DLD1 (cell line): ENCODE data around the gene SGPP2.
"Not testable (repeated sequence)": the region's sequence is repeated elsewhere in the genome, so short reads cannot be mapped to it uniquely, and the experiment has no call there.

Experiments
- in situ Hi-C: cut with HindIII; loops from 2 replicates; pipeline ENCODE4 v1.10.0; 2017; ENCODE audit warnings: low sequenced_read_pairs

The SGPP2 gene

DNA sequence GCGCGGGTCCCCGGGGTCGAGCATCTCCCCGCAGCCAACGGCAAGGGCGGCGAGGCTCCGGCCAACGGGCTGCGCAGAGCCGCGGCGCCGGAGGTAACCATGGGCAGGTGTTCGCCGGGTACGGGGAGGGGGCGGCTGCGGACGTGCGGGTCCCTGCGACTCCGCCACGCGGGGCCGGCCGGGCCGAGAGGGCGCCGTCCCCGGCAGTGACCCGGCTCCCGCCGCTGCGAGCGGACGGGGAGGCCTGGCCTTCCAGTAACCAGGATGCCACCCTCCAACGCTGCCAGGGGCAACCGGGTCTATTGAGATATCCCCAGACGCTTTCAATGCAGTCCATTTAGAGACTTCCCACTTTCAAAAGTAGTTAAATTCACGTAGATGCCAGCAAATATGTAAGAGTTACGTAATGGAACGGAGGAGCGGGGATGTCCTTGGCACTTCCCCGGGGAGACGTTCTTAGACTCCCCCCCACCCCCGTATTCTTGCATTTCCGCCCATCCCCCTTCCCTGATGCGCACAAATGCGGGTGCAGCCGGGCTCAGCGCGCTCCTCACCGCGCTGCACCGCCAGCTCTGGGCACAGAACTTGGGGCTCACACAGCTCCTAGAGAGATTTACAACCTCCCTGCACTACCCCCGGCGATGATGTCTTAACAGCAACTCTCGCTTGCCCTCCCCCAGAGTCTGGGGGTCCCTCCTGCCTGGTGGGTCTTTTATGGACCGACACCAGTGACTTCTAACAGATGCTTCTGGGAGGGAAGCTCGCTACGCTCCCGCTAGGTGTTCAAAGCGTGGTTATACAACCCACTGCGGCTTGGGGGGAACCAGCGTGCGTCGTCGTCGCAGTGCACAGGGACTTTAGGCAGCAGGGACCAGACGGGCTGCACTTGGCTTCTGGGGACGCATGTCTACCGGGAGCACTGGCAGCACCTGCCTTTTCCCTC is 657 bp downstream of the SGPP2 start:
- in situ Hi-C loops: no loop called here

DNA sequence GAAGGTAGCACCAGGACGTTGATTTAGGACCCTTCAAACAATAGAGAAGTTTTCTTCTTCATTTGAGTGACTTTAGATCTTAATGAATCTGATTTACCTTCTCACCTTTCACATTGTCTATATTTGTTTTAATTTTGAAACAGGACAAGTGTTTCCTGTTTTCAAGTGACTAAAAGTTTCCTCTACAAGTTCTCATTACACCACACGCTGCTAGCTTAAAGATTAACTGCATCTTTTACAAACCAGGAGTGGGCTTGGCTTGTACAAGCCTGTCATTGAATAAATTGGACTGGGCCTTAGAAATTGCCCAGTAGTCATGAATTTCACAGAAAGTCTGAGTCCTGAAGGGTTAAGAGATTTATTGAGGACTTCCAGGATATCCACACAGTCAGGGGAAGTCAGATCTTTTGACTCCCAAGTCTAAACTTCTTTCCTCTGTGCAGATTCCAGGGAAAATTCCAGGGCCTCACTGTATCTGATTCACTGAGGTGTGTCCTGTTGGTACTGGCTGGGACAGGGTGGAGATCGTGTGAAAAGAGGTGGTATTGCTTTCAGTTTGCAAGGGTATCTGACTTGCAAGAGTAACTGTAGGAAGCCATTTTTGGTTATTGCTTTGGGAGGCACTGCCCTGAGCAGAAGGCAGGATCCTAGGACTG is 3.4 kb downstream of the SGPP2 start:
- in situ Hi-C loops: no loop called here

DNA sequence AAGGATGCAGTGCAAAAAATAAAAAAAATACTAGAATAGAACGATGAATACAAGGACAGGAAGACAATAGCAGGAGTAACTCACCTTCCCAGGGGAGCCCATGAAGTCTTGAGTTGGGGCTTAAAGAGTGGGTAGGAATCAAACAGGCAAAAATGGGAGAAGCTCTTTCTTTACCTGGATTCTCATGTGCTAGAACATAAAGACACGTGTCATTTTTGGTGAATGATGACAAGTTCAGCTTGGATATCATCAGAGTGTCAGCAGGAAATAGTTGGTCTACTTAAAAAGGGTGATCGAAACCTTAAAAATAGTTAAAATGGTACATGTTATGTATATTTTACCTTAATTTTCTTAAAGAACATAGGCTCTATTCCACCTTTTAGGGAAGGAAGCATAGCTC is 5.7 kb downstream of the SGPP2 start:
- in situ Hi-C loops: no loop called here

DNA sequence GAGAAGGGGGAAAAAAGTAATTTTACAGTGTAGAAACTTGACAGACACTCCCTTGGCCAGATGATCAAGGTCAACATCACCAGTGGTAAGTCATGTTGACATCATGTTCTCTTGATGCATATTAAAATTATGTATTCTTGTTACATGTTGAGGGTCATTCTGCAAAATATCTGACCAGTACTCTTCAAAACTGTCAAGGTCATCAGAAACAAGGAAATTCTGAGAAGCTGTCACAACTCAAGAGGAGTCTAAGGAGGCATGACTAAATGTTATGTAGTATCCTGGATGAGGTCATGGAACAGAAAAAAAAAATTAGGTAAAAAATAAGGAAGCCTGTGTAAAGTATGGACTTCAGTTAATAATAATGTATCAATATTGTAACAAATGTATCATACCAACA is 6.3 kb downstream of the SGPP2 start:
- in situ Hi-C loops: no loop called here

DNA sequence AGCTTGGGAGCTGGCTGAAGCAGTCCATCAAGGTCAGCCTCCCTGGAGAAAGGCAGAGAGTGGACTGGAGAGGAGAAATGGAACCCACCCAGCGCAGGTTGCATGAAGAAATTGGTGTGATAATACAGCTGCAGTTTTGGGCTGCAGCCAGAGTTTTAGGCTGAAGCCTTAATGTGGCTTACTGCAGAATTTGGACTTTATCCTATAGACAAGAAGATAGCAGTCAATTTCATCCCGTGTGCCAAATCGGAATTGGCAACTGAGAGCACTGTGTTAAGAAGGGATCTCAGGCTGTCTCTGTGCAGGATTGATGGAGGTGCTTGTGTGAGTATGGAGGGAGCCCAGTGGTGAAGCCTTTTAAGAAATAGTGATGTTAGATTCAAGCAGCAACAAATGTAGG is 7.5 kb downstream of the SGPP2 start:
- in situ Hi-C loops: no loop called here

DNA sequence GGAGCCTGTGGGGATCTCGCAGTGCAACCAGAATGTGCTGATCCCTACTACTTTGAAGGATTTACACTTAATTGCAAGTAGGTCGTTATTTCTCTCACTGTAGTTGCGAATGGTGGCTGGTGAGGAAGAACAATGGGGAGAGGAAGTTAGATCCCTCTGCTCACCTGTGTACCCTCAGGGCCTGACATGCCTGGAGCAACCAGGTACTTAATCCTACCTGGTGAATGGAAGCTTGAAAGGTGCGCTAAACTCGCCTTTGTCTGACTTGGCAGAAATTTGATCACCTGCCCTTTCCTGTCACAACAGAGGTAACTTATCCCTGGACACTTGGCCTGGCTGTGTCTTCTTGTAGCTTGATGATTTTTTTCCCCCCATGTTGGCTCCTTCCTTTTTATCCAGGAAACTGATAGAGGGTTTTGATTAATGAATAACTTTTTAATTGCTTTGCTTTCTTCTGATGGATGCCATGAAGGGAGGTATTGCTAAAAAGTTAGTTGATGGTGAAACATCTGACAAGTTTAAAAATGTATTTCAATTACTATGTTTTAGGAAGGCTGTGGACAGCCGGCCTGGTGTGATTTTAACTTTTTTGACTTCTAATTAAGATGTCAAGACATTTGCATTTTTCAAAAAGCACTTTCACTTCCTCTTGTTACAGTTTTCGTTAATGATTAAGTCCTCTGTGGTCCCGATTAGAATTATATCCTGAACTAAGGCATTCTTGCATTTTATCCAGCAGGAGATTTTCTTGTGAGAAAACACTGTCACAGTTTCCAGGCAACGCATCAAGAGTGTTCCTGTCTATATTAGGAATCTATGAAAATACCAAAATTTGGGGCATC is 9.2 kb downstream of the SGPP2 start:
- in situ Hi-C loops: no loop called here

DNA sequence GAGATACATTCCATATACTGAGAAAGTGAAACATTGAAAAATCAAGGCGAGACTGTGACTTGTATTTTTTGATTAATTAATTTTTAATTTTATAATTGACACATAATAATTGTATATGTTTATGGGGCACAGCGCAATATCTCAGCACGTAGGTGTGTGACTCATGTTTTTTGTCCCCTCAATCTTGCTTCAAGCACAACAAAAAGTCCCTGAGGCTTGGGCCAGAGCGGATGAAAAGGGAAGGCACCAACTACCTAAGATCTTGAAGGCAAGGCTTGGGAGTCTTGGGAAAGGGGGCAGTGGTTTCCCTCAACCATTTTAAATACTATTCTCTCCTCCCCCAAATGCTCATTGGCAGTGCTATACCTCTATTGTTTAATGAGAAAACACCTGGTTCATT is 9.9 kb downstream of the SGPP2 start:
- in situ Hi-C loops: no loop called here

DNA sequence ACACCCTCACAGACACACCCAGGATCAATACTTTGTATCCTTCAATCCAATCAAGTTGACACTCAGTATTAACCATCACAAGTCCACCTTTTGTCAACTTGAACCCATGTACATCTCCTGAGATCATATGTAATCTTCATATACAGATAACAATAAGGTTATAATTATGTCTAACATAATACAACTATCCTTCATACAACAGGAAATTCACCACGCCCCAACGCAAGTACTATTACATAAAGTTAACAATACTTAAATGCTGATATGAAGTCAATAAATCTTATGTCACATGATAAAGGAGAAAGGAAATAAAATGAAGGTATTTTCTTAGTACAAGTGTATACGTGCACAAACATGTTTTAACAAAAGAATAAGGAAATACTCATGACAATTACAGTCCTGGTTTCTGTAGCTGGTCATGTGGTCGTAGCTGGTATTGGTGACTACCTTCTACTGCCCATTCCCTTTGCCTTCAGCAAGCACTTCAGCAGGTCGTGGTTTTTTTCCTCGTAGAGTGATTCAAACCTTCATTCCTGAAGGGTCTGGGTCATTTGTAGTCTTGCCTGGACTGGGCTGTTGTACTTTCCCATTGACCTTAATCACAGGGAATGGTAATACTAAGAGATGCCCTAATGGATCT is 11.2 kb downstream of the SGPP2 start:
- in situ Hi-C loops: not testable (repeated sequence)

DNA sequence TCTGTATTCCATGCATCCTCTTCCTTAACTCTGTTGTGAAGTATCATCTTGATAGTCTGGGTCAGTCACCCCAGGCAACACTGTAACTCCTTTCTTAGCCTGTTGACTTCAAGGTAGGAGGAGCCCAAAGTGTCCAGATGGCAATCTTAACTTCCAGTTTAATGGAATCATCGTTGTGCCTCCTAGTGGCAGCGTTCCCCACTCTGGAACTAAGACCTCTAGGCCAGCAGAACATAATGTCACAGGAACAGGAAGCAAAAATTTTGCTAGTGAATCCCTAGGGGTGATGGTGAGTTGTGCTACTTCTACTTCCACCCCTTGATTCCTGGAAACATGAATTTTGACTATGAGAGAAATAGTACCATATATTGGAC is 11.7 kb downstream of the SGPP2 start:
- in situ Hi-C loops: no loop called here

DNA sequence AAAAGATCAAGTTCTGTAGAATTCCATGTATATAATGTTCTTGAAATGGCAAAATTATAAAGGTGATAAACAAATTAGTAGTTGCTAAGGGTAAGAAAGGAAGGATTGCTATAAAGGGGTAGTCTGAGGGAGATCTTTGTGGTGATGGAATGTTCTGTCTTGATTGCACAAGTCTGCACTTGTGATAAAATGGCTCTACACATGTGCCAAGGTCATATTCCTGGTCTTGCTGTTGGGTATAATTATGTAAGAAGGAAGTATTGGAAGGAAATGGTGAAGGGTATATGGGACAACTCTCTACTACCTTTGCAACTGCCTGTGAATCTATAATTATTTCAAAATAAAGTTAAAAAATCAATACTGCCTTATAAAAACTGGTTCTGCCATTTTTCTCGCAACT is 15.3 kb downstream of the SGPP2 start:
- in situ Hi-C loops: no loop called here

DNA sequence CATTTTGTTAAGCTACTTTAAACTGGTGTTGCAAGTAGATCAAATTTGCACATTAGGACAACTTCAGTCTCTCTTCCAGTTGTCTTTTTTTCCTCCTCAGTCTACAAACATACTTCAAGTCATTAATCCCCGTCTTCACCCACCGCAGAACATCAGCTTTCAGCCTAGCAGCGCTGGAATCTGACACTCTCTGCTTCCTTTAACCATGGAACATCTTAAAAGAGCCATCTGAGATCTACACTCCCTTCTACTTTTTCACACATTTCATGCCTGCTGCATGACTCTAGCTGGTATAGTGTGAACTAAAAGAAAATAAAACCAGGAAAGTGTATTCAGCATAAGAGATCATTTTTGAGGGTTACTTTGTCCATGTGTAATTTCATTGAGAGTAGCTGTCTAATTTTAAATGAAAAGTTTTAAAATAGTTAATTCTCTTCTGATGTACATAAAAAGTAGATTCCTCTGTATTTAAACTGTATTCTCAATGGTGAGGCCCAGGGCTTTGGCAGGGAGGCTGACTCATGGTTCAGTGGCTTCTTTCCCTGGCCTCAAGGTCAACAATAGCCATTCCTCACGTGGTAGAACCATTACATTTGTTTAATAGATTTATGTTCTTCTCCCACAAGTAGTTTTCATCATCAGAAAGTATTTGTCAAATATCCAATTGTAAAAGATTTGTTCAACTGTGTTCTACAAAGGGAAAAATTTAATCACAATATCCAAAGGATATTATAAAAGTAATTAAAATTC is 16.5 kb downstream of the SGPP2 start:
- in situ Hi-C loops: no loop called here

DNA sequence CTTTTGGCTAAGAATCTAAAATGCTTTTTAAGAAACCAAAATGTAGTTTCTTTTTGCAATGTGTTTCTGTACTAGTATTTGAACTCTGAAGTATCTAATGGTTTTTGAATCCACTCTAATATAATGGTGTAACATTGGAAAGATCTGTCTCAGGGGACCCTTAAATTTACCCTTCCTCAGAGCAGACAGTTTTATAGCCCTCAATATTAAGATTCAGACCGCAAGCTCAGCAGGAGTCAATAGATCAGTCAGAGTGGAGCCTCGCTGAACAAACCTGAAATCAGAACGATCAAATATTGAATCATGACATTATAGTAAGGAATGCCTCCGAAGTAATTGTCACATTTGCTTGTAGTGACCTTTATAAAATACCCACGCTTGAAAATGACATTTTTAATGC is 18.3 kb downstream of the SGPP2 start:
- in situ Hi-C loops: no loop called here

DNA sequence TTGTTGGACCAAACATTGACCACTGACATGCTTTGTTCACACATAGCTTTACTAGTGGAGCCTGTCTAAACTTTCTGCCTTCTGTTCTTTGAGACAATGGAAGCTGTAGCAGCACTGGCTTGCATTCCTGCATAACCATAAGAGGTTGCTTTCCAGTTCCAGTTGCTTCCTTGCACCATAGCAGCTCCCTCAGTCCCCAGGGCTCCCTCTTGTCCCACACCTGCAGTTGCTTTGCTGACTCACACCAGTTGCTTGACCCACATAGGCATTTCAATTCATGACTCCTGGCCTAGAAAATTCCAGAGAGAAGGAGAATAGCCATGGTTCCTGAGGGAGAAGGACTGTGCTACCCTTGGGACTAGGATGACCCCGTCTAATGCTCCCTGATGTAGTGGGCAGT is 20.9 kb downstream of the SGPP2 start:
- in situ Hi-C loops: no loop called here

DNA sequence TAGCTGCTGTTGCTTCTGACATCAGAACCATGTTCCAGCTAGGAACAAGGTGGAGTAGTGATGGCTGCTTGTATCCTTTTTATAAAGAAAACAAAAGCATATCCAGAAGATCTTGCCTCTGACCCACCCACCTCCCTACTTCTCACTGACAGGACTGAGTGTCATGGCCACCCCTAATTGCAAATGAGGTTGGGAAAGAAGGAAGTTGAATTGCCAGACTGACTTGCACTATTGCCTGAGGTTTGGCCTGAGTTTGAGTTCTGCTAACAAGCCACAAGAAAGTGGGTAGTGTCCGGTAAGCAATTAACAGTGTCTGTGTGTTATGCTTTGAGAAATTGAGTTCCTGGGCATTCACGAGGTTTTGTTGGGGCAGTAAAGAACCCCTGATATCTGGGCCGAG is 22.8 kb downstream of the SGPP2 start:
- in situ Hi-C loops: no loop called here

DNA sequence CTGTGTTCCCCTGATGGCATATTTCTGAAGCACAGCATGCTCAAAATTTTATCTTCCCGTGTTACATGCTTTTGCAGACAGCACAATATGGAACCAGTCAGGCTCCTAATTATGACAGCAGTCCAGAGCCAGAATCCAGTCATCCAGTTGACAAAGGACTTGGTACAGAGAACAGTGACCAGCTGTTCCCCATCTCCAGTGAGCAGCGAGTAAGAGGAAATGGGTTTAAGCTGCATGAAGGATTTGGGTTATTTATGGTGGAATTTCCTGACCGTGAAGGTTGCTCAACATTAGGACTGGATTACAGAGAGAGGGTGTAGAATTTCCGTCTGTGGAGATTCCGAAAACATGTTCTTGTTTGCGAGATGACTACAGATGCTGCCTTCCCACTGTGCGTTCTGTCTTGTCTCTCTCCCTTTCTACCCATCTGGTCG is 24.4 kb downstream of the SGPP2 start:
- in situ Hi-C loops: no loop called here

DNA sequence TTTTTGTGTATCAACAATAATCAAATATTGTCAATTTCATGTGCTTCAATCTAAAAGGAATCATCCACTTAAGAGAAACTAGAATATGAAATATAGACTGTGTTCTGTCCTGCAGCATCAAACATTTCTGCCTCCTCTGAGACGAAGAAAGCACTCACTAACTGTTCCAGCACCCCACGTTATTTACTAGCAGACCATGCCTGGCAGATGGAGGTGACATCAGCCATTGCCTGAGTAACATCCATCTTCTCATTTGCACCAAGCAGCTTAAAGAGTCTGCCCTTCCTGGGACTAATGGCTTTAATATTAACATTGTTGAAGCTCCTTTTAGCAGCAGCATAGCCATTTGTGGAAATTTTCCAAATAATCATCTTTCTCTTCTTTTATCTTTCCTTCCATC is 25.7 kb downstream of the SGPP2 start:
- in situ Hi-C loops: no loop called here

DNA sequence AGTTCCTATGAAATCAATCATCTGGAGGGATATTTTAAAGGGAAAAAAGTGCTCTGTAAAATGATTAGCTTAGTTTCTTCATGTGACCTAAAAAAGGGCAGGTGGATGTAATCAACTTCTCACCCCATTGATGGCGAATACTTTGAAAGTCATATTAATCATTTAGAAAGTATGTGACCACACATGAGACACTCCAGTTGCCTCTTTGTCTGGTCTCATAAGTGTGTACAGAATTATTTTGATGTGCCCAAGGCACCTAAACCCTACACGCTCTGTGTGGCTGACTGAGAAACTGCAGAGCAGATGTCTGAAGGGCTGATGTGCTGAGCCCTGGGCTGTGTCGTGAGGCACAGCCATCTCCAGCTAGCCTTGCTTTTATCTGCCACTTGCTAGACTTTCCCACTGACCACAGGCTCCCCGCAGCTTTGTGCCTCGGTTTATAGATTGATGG is 26.9 kb downstream of the SGPP2 start:
- in situ Hi-C loops: no loop called here

DNA sequence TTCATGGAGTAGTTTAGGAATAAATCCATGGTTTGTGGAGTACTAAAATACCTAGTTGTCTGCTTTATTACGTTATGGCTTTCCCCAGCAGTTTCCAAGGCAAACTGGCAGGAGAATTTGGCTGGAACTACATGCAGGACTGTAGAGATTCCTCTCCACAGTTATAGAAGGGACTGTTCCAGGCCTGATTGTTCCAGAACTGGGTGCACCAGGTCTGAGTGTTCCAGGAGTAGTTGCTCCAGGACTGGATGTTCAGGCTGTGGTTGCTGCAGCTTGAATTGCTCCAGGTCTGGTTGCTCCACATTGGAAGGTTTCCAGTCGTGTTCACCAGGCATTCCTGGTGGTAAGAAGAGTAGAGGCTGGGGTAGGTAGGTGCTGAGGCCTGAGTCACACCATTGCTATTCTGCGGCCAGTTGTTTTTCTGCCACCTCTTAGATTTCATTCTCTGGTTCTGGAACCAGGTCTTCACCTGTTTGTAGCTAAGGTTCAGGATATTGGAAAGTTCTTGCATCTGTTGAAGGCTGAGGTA is 28.1 kb downstream of the SGPP2 start:
- in situ Hi-C loops: no loop called here

DNA sequence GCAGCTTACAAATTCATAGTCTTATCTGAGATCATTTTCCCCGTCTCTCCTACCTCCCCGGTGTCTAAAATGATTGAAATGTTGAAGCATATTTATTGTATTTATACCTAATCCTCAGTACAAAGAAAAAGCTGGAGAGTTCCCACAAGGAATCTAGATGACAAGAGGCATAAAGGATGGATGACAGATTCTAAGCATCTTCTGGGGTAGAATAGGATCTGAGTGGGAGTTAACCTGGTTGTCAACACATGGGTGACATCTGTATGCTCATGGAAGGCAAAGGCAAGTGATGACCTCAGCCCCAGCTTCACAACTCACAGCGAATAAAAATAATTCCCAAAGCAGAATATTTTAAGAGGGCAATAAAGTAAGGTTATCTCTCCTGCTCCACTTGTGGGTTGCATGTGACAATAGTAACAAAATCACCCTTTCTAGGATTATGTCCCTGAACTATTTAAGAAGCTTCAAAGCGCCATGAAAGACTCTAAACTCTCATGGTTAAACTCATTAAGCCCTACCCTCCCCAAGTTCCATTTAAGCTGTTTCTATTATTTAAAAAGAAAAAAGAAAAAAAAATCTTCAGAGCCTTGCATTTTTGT is 32.2 kb downstream of the SGPP2 start:
- in situ Hi-C loops: no loop called here

DNA sequence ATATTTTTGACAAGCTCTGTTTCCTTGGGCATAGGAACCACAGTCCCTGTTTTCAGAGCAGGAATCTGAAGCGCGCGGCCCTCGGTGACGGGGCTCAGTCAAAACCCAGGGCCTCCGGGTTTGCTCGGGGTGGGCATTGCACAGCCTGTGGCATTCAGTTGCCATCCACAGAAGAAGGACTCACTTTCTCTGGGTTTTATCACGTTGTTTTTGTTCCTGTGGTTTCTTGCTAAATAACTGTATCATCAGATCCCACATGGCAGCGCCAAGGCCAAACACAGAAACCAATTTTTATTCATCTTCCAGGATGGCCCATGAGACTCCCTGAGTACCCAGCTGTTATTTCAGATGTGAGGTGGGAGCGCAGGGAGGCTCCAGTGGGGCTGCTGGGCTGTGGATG is 35.6 kb downstream of the SGPP2 start:
- in situ Hi-C loops: no loop called here
